Keratinocyte (primary cell): ENCODE data around the gene ZNF441. TPM values are rescaled to one million over a fixed set of nuclear protein-coding genes. Genes with fewer than 3 reads are reported as not detected.
A peak's percentile ranks its signal among the peaks of the same experiment; 100 is the strongest.

ENCODE experiments used
- DNase-seq: peaks from one replicate; pipeline ENCODE4 v3.0.0-alpha.2; 2011; ENCODE audit warnings: low read depth, missing footprints, low spot score
- FAIRE-seq: peaks from 2 replicates; lab custom pipeline; 2011; peaks lifted over from hg19 to GRCh38; lab: Jason Lieb, UNC
- H2AFZ ChIP-seq: 2 replicates; pipeline ENCODE4 v1.6.0; 2012; ENCODE audit warnings: low read length, control low read depth, inconsistent platforms; ENCODE audit not compliant: control insufficient read depth
- H3K27ac ChIP-seq: 2 replicates; pipeline ENCODE4 v1.5.1; 2011; ENCODE audit warnings: low read length; ENCODE audit not compliant: control insufficient read depth, insufficient read depth
- H3K27me3 ChIP-seq: 3 replicates; pipeline ENCODE4 v1.6.0; 2011; ENCODE audit warnings: low read length; ENCODE audit not compliant: control insufficient read depth, insufficient read depth; ENCODE audit errors: extremely low read depth
- H3K36me3 ChIP-seq, 2 experiments: 2 replicates in 1 of 2; 3 replicates in 1 of 2; pipeline ENCODE4 v1.5.1; 2011; ENCODE audit warnings: low read length in 2 of 2, mild to moderate bottlenecking in 1 of 2; ENCODE audit not compliant: control insufficient read depth in 2 of 2, insufficient read depth in 2 of 2; ENCODE audit errors: extremely low read depth in 1 of 2
- H3K4me1 ChIP-seq: 3 replicates; pipeline ENCODE4 v1.5.1; 2011; ENCODE audit warnings: low read length; ENCODE audit not compliant: control insufficient read depth, insufficient read depth; ENCODE audit errors: extremely low read depth
- H3K4me2 ChIP-seq: 3 replicates; pipeline ENCODE4 v1.6.0; 2011; ENCODE audit warnings: low read depth, low read length; ENCODE audit not compliant: control insufficient read depth, insufficient read depth; ENCODE audit errors: extremely low read depth
- H3K4me3 ChIP-seq, 3 experiments: fragments of 200-600 bp in 1 of 3; sonication (generic) in 1 of 3; 2 replicates in 2 of 3; 3 replicates in 1 of 3; pipeline ENCODE4 v1.5.1; 2011 to 2016; ENCODE audit warnings: low read length in 3 of 3, mild to moderate bottlenecking in 3 of 3, control low read depth in 2 of 3, inconsistent platforms in 1 of 3, low read depth in 1 of 3, mixed read lengths in 1 of 3, mixed run types in 1 of 3, moderate library complexity in 1 of 3; ENCODE audit not compliant: control insufficient read depth in 2 of 3, insufficient read depth in 2 of 3; ENCODE audit errors: extremely low read depth in 1 of 3
- H3K79me2 ChIP-seq: 2 replicates; pipeline ENCODE4 v1.6.0; 2012; ENCODE audit warnings: low read length; ENCODE audit not compliant: control insufficient read depth, insufficient read depth
- H3K9ac ChIP-seq: 3 replicates; pipeline ENCODE4 v1.6.0; 2011; ENCODE audit warnings: low read length; ENCODE audit not compliant: control insufficient read depth, insufficient read depth; ENCODE audit errors: extremely low read depth
- H3K9me1 ChIP-seq: 3 replicates; pipeline ENCODE4 v1.6.0; 2011; ENCODE audit warnings: low read length; ENCODE audit not compliant: control insufficient read depth, insufficient read depth; ENCODE audit errors: extremely low read depth
- H3K9me3 ChIP-seq: 2 replicates; pipeline ENCODE4 v1.5.1; 2012; ENCODE audit warnings: low read depth, low read length; ENCODE audit not compliant: control insufficient read depth
- H4K20me1 ChIP-seq: 3 replicates; pipeline ENCODE4 v1.6.0; 2011; ENCODE audit warnings: low read length; ENCODE audit not compliant: control insufficient read depth, insufficient read depth; ENCODE audit errors: extremely low read depth
- EZH2 ChIP-seq: IDR thresholded peaks from one replicate; pipeline ENCODE4 v1.6.1; 2012; ENCODE audit warnings: inconsistent platforms, mild to moderate bottlenecking, low read length, moderate library complexity
- dilution Hi-C: fragments of 300-500 bp; cut with MboI; formaldehyde crosslinking; loops from one replicate; pipeline ENCODE4 v1.7.0; 2020; ENCODE audit warnings: low sequenced_read_pairs; ENCODE audit not compliant: extremely low pct_ligation_motif_present
- polyA plus RNA-seq, 5 experiments: library from polyadenylated mRNA; depleted of rRNA in 3 of 5; stranded (reverse) in 3 of 5; stranded (forward) in 1 of 5; unstranded in 1 of 5; fragments of >200 nt; gene quantifications; 1 replicate in 1 of 5; 2 replicates in 3 of 5; 3 replicates in 1 of 5; pipeline versions ENCODE4 v1.2.1 to v1.2.3, GENCODE V29; 2011 to 2012; ENCODE audit warnings: missing spikeins in 2 of 5, low read depth in 1 of 5, low replicate concordance in 1 of 5
- TF ChIP-seq, protein P1 (sequence below), 3 experiments: IDR thresholded peaks in 1 of 3; conservative IDR thresholded peaks in 1 of 3; optimal IDR thresholded peaks in 1 of 3; 2 replicates in 2 of 3; 3 replicates in 1 of 3; pipeline versions ENCODE3 to v1.5.1; 2011; ENCODE audit warnings: low read length in 3 of 3, mild to moderate bottlenecking in 3 of 3, moderate library complexity in 2 of 3, control low read depth in 1 of 3, inconsistent platforms in 1 of 3; ENCODE audit not compliant: insufficient read depth in 2 of 3; ENCODE audit errors: extremely low read depth in 1 of 3

ZNF441 gene
- polyA plus RNA-seq, 1 donor (not counting 4 experiments of a cell fraction or from before 2014, with no cell fraction given): 3.1 TPM

DNA sequence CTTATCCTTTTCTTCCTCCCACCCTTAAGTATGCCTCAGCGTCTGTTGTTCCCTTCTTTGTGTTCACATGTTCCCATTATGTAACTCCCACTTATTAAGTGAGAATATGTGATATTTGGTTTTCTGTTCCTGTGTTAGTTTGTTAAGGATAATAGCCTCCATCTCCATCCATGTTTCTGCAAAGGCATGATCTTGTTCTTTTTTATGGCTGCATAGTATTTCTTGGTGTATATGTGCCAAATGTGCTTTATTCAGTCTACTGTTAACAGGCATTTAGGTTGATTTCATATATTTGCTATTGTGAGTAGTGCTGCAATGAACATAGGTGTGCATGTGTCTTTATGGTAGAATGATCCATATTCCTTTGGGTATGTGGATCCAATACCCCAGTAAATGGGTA is 3.2 kb upstream of the ZNF441 start:
- Histone ChIP-seq H3K27me3 (no peaks in the 10 kb centered on the region), H3K9me3 (no peaks in the 10 kb centered on the region), H3K4me2 (no peak overlapping the region), H2AFZ (no peak overlapping the region), H3K36me3 (no peaks in the 10 kb centered on the region), H3K9ac (no peak overlapping the region), H3K79me2 (no peaks in the 10 kb centered on the region), H3K27ac (no peak overlapping the region), H3K4me3 (no peak overlapping the region), H3K4me1 (peaks cover 4% of the 10 kb centered on the region), H4K20me1 (no peaks in the 10 kb centered on the region), H3K9me1 (no peaks in the 10 kb centered on the region)
- DNase-seq (no peak), FAIRE-seq (no peak)
- dilution Hi-C loops: no loop called here
- TF ChIP-seq, protein P1, sequence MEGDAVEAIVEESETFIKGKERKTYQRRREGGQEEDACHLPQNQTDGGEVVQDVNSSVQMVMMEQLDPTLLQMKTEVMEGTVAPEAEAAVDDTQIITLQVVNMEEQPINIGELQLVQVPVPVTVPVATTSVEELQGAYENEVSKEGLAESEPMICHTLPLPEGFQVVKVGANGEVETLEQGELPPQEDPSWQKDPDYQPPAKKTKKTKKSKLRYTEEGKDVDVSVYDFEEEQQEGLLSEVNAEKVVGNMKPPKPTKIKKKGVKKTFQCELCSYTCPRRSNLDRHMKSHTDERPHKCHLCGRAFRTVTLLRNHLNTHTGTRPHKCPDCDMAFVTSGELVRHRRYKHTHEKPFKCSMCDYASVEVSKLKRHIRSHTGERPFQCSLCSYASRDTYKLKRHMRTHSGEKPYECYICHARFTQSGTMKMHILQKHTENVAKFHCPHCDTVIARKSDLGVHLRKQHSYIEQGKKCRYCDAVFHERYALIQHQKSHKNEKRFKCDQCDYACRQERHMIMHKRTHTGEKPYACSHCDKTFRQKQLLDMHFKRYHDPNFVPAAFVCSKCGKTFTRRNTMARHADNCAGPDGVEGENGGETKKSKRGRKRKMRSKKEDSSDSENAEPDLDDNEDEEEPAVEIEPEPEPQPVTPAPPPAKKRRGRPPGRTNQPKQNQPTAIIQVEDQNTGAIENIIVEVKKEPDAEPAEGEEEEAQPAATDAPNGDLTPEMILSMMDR (optimal IDR thresholded peaks at IDR 0.05 in 1 of 3, IDR thresholded peaks at IDR 0.05 in 1 of 3, conservative IDR thresholded peaks at IDR 0.05 in 1 of 3; ENCODE audit: extremely low read depth in 1 of 3, insufficient read depth in 2 of 3, low read length in 3 of 3): no peak
- no peak for TF ChIP-seq EZH2

DNA sequence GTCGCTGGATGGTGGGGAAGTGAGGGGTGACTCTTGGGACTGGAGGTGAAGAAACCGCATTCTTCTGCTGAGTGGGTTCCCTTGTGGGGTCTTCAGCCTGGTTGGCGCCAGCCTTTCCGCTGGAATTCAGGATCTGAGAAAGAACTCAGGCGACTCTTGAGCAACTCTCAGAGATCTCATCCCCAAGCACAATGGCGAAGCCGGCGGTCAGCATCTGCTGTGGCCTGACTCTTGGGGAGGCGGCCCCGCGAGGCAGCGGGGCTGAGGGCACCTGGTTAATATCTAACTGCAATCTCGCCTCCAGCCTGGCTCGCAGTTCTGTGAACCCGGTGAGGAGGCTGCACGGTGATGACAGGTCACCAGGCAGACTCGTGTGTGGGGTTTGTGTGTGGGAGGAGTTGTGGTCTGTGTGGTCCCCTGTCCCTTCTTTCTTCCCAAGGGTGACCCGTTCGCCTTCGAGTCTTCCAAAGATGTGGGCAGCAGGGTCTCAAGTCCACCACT is 883 bp downstream of the ZNF441 start:
- Histone ChIP-seq H3K27ac (peak overlapping the region; percentile 71), H3K9ac (peak overlapping the region; percentile 82), H3K4me3 (peak overlapping the region; percentile 61 to 74 (median 64)), H3K9me1 (no peaks in the 10 kb centered on the region), H3K36me3 (no peaks in the 10 kb centered on the region), H3K4me2 (peak overlapping the region; percentile 73), H3K79me2 (no peaks in the 10 kb centered on the region), H2AFZ (peak overlapping the region; percentile 91), H3K4me1 (peaks cover 4% of the 10 kb centered on the region), H3K27me3 (no peaks in the 10 kb centered on the region), H4K20me1 (no peaks in the 10 kb centered on the region), H3K9me3 (no peaks in the 10 kb centered on the region)
- TF ChIP-seq, protein P1 (optimal IDR thresholded peaks at IDR 0.05 in 1 of 3, IDR thresholded peaks at IDR 0.05 in 1 of 3, conservative IDR thresholded peaks at IDR 0.05 in 1 of 3; ENCODE audit: extremely low read depth in 1 of 3, insufficient read depth in 2 of 3, low read length in 3 of 3): no peak
- TF ChIP-seq EZH2: no peak
- dilution Hi-C loops: no loop called here
- no peak for DNase-seq
- no peak for FAIRE-seq
